Measurements from ENCODE around the gene AGPAT1.

DNA sequence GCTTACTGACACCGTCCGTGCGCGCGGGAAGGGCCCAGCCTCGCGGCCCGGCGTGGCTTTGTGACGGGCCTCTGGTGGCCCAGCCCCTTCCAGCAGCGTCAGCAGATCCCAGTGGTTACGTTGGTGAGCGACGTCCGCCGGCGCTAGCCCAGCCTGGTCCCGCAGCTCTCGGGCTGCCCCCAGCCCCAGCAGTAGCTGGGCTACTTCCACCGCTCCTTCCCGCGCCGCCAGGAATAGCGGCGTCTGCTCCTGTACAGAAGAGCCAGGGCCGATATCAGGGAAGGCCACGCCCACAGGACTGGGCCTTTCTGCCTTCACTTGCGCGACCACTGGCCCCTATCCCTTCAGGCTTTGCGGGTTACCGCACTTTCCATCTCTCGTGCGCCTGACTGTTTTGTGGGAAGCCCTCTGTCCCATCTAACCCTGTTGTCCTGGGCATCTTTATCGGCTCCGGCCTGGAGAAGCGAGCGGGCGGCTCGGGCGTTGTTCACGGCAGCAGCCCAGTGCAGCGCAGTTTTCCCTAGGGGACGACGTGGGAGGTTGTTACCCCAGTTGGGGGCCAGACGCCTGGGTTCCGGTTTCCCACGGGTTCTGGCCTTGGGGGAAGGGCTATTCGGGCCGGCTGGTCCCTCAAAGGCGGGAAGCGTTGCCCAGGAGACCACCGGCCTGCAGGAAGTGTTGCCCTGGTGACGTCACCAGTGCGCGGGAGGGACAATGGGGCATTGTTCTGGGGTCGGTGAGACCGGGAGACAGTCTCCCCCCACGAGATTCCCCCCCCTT is 20.2 kb upstream of the AGPAT1 start:
- TF ChIP-seq, protein P1, sequence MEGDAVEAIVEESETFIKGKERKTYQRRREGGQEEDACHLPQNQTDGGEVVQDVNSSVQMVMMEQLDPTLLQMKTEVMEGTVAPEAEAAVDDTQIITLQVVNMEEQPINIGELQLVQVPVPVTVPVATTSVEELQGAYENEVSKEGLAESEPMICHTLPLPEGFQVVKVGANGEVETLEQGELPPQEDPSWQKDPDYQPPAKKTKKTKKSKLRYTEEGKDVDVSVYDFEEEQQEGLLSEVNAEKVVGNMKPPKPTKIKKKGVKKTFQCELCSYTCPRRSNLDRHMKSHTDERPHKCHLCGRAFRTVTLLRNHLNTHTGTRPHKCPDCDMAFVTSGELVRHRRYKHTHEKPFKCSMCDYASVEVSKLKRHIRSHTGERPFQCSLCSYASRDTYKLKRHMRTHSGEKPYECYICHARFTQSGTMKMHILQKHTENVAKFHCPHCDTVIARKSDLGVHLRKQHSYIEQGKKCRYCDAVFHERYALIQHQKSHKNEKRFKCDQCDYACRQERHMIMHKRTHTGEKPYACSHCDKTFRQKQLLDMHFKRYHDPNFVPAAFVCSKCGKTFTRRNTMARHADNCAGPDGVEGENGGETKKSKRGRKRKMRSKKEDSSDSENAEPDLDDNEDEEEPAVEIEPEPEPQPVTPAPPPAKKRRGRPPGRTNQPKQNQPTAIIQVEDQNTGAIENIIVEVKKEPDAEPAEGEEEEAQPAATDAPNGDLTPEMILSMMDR (conservative IDR thresholded peaks at IDR 0.05): no peak
- TF ChIP-seq EZH2 (IDR thresholded peaks at IDR 0.05; ENCODE audit: low read depth): no peak
